Chondrocyte (in vitro differentiated cells): ENCODE data around the gene WFIKKN2. TPM values are rescaled to one million over a fixed set of nuclear protein-coding genes. Genes with fewer than 3 reads are reported as not detected.

Experiments
- DNase-seq: peaks from one replicate; pipeline ENCODE4 v3.0.0; 2021; ENCODE audit warnings: mixed read lengths, low spot score
- H3K27ac Mint-ChIP-seq: one replicate; pipeline ENCODE4 v1.8.0; 2021; ENCODE audit warnings: mild to moderate bottlenecking, moderate library complexity, mixed read lengths; ENCODE audit not compliant: unreplicated experiment
- H3K27me3 Mint-ChIP-seq: 2 replicates; pipeline ENCODE4 v1.8.0; 2021; ENCODE audit warnings: low read depth, mixed read lengths
- H3K36me3 Mint-ChIP-seq: 2 replicates; pipeline ENCODE4 v1.8.0; 2021; ENCODE audit warnings: low read depth, mixed read lengths
- H3K4me1 Mint-ChIP-seq: 2 replicates; pipeline ENCODE4 v1.8.0; 2021; ENCODE audit warnings: low read depth, mild to moderate bottlenecking, mixed read lengths
- H3K4me3 Mint-ChIP-seq: one replicate; pipeline ENCODE4 v1.8.0; 2021; ENCODE audit warnings: mild to moderate bottlenecking, moderate library complexity, mixed read lengths; ENCODE audit not compliant: unreplicated experiment
- H3K9me3 Mint-ChIP-seq: 2 replicates; pipeline ENCODE4 v1.8.0; 2021; ENCODE audit warnings: low read depth, mixed read lengths
- CTCF ChIP-seq: fragments of 200-600 bp; sonication (generic); IDR thresholded peaks from 2 replicates; pipeline ENCODE4 v1.5.0; 2021; ENCODE audit warnings: antibody characterized with exemption, mild to moderate bottlenecking, moderate library complexity
- total RNA-seq: library from RNA; stranded (reverse); gene quantifications from 3 replicates; pipeline ENCODE4 v1.2.1, GENCODE V29; 2021

WFIKKN2 gene
- total RNA-seq, 1 donor from 2014 or later = 0.12 TPM

GRCh38 chr17:50887705-50888245 is 52.4 kb downstream of the WFIKKN2 start:
- no peak overlapping the region for H3K27ac Mint-ChIP-seq
- TF ChIP-seq CTCF = no peak
- peaks cover 1% of the 10 kb centered on the region for H3K36me3 Mint-ChIP-seq
- DNase-seq = no peak
- peaks cover 6% of the 10 kb centered on the region for H3K27me3 Mint-ChIP-seq
- H3K4me1 Mint-ChIP-seq = peaks cover 4% of the 10 kb centered on the region
- no peak overlapping the region for H3K4me3 Mint-ChIP-seq
- no peaks in the 10 kb centered on the region for H3K9me3 Mint-ChIP-seq

GRCh38 chr17:50889528-50890118 is 54.2 kb downstream of the WFIKKN2 start:
- Mint-ChIP-seq H3K4me3 (no peak overlapping the region), H3K27ac (no peak overlapping the region)
- TF ChIP-seq CTCF = no peak

DNA sequence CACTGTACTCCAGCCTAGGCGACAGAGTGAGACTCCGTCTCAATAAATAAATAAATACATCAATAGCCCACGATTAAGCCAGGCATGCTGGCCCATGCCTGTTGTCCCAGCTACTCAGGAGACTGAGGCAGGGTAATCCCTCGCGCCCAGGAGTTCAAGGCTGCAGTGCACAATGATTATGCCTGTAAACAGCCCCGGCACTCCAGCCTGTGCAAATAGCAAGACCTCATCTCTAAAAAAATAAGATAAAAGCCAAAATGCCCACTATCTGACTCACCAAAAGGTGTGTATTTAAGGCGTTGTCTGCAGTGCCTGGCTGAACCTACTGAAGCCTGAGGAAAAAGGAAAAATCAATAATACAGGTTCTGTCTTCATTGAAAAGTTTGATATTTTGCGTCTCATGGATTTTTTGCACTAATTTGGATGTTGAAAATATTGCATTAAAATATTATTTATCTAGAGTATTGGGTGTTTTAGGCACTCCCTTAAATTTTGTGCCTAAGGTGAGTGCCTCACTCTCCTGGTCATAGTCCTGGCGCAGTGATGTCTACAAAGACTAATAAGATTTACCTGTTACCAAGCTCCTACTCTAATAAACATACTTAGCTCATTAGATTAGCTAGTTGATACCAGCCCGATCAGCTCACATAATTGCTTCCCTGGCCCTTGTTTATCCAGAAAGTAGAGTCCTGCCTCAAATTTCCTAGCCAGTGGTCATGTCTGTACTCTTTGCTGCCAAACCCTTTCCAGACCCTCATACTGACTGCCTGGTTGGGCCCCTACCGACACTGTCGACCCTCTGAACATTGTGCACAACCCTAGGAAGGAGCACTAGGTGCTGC is 55.5 kb downstream of the WFIKKN2 start:
- H3K27me3 Mint-ChIP-seq = peaks cover 6% of the 10 kb centered on the region
- H3K4me1 Mint-ChIP-seq = no peaks in the 10 kb centered on the region
- no peak for DNase-seq
- TF ChIP-seq CTCF = no peak
- peaks cover 1% of the 10 kb centered on the region for H3K36me3 Mint-ChIP-seq
- H3K4me3 Mint-ChIP-seq = no peak overlapping the region
- no peaks in the 10 kb centered on the region for H3K9me3 Mint-ChIP-seq
- no peak overlapping the region for H3K27ac Mint-ChIP-seq

More at GRCh38 chr17:50889528-50890118, 54.2 kb downstream of the WFIKKN2 start:
- Mint-ChIP-seq H3K4me1 (no peaks in the 10 kb centered on the region), H3K36me3 (peaks cover 1% of the 10 kb centered on the region), H3K27me3 (peaks cover 6% of the 10 kb centered on the region), H3K9me3 (no peaks in the 10 kb centered on the region)
- DNase-seq = no peak

GRCh38 chr17:50891577-50891989 is 56.2 kb downstream of the WFIKKN2 start:
- Mint-ChIP-seq H3K27ac (no peak overlapping the region), H3K9me3 (no peaks in the 10 kb centered on the region), H3K36me3 (peaks cover 1% of the 10 kb centered on the region), H3K27me3 (peaks cover 6% of the 10 kb centered on the region), H3K4me3 (no peak overlapping the region), H3K4me1 (no peaks in the 10 kb centered on the region)
- no peak for TF ChIP-seq CTCF
- DNase-seq = no peak

Other genes with a start within 250 kb of the WFIKKN2 start
- gene ABCC3, start 200.7 kb upstream of the WFIKKN2 start, total RNA-seq = 1.9 to 16.0 TPM (median 2.8 TPM) in 3 replicates
- gene ANKRD40, start 127.7 kb upstream of the WFIKKN2 start, total RNA-seq = 34.6 to 39.4 TPM (median 36.1 TPM) in 3 replicates
- gene LUC7L3, start 116.0 kb upstream of the WFIKKN2 start, total RNA-seq = 71.5 to 99.0 TPM (median 73.9 TPM) in 3 replicates
- not detected in 3 replicates for gene ANKRD40CL, start 68.1 kb upstream of the WFIKKN2 start, total RNA-seq
- gene TOB1, start 30.8 kb downstream of the WFIKKN2 start, total RNA-seq = 29.6 to 44.8 TPM (median 36.6 TPM) in 3 replicates